Measurements from ENCODE around the gene REEP5.

- TF ChIP-seq EZH2phosphoT487 (IDR thresholded peaks at IDR 0.05; ENCODE audit: low read length) (no peak), EZH2 (optimal IDR thresholded peaks at IDR 0.05; ENCODE audit: low read depth, low read length) (no peak)
- TF ChIP-seq, protein P1, sequence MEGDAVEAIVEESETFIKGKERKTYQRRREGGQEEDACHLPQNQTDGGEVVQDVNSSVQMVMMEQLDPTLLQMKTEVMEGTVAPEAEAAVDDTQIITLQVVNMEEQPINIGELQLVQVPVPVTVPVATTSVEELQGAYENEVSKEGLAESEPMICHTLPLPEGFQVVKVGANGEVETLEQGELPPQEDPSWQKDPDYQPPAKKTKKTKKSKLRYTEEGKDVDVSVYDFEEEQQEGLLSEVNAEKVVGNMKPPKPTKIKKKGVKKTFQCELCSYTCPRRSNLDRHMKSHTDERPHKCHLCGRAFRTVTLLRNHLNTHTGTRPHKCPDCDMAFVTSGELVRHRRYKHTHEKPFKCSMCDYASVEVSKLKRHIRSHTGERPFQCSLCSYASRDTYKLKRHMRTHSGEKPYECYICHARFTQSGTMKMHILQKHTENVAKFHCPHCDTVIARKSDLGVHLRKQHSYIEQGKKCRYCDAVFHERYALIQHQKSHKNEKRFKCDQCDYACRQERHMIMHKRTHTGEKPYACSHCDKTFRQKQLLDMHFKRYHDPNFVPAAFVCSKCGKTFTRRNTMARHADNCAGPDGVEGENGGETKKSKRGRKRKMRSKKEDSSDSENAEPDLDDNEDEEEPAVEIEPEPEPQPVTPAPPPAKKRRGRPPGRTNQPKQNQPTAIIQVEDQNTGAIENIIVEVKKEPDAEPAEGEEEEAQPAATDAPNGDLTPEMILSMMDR (IDR thresholded peaks at IDR 0.05; ENCODE audit: low read length): no peak
These were observed 59.9 kb downstream of the REEP5 start for GRCh38 chr5:112862085-112862484.

All from MM.1S (cell line).